ENCODE data around the gene RRBP1.

DNA sequence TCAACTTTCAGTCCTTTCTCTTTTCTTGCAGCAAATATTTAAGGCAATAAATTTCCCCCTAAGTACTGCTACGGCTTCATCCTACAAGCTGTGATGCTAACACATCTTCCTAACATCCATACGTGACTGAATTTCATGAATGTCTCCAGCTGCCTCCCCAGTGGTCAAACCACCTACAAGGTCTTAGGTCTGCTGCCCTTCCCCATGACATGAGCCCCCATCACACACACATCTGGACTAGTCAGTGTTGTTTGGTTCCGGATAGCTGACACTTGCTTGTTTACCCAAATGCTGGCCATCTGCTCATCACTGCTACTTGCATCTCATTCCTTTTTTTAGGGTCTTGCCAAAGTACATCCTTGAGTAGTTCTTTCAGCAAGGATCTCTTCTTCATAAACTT is 14.6 kb downstream of the RRBP1 start:
- TF ChIP-seq, protein P1, sequence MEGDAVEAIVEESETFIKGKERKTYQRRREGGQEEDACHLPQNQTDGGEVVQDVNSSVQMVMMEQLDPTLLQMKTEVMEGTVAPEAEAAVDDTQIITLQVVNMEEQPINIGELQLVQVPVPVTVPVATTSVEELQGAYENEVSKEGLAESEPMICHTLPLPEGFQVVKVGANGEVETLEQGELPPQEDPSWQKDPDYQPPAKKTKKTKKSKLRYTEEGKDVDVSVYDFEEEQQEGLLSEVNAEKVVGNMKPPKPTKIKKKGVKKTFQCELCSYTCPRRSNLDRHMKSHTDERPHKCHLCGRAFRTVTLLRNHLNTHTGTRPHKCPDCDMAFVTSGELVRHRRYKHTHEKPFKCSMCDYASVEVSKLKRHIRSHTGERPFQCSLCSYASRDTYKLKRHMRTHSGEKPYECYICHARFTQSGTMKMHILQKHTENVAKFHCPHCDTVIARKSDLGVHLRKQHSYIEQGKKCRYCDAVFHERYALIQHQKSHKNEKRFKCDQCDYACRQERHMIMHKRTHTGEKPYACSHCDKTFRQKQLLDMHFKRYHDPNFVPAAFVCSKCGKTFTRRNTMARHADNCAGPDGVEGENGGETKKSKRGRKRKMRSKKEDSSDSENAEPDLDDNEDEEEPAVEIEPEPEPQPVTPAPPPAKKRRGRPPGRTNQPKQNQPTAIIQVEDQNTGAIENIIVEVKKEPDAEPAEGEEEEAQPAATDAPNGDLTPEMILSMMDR (IDR thresholded peaks at IDR 0.05; ENCODE audit: poor library complexity) = no peak
- TF ChIP-seq EZH2phosphoT487 (IDR thresholded peaks at IDR 0.05; ENCODE audit: low read depth, severe bottlenecking, unreplicated experiment) (no peak), EZH2 (IDR thresholded peaks at IDR 0.05; ENCODE audit: borderline replicate concordance) (no peak)

Measured in hepatocyte (in vitro differentiated cells).